ENCODE results near the gene SBF2.
"Not testable (repeated sequence)": the region's sequence is repeated elsewhere in the genome, so short reads cannot be mapped to it uniquely, and the experiment has no call there.

SBF2 gene

DNA sequence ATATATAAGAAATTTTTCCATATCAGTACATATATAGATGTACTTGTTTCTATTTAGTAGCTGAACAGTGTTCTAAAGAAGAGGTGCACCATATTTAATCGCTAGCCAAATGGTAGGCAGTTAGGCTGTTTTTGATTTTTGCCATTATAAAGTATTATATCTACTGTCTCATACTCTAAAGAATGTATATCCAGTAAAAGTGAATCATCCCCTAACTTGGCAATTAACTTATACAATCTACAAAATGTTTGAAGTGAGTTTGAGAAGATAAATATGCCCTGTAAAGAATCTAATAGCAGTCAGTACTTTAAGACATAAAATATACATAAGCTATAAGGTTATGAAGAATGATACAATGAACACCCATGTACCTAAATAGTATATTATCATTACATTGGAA, 338.6 kb downstream of the SBF2 start:
- no peak overlapping the region for H3K4me3 ChIP-seq (ENCODE audit: low read length)
- DNase-seq (ENCODE audit: low read depth) = no peak
- no peak for TF ChIP-seq CTCF (IDR thresholded peaks at IDR 0.05; ENCODE audit: insufficient read depth, low read depth, low read length, missing control alignments)

DNA sequence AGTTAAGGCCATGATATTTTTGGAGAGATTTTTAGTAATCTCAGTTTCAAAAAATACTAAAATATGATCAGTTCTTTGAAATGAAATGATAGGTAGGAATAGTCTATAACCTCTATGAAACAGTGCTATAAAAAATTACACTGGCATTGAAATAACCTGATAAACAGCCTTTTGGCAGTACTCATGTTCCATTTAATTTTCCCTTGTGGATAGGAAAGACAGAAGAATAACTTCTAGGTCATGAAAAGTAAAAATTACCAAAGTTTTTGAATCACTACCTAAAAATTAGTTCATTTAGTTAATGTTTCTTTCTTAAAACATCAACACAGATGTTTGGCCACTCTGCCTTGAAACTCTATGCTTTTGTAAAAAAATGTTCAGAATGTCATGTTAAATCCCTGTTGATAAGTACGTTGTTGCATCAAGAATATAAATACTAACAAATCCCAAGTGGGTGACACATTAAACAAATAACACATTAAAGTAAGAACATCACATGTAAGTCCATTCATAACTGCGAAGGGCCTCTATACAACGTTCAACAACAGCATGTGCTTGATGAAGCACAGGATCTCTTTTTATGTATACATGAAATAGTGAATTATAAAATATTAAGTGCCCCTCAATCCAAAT, 339.9 kb downstream of the SBF2 start:
- H3K4me3 ChIP-seq (ENCODE audit: low read length) = no peak overlapping the region
- no peak for DNase-seq (ENCODE audit: low read depth)
- no peak for TF ChIP-seq CTCF (IDR thresholded peaks at IDR 0.05; ENCODE audit: insufficient read depth, low read depth, low read length, missing control alignments)

DNA sequence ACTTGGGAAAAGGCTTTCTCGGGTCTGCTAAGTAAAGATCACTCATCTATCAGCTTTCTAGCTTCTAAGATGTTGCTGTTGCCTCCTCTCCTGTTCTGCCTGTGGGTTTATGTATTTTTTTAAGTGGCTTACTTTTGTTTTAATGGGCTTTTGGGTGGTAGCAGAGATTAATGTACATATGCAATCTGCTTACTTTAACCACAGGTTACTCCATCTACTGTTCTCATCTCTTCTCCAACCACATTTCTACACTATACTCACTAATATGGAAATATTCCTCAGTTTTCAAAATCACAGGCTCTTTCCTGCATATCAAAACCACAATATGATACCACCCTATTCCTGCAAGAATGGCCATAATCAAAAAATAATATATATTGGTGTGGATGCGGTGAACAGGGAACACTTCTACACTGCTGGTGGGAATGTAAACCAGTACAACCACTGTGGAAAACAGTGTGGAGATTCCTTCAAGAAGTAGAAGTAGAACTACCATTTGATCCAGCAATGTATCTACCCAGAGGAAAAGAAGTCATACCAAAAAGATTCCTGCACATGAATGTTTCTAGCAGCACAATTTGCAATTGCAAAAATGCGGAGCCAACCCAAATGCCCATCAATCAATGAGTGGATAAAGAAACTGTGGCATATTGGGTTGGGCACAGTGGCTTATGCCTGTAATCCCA, 341.4 kb downstream of the SBF2 start:
- DNase-seq (ENCODE audit: low read depth) = no peak
- no peak for TF ChIP-seq CTCF (IDR thresholded peaks at IDR 0.05; ENCODE audit: insufficient read depth, low read depth, low read length, missing control alignments)
- H3K4me3 ChIP-seq (ENCODE audit: low read length) = no peak overlapping the region

DNA sequence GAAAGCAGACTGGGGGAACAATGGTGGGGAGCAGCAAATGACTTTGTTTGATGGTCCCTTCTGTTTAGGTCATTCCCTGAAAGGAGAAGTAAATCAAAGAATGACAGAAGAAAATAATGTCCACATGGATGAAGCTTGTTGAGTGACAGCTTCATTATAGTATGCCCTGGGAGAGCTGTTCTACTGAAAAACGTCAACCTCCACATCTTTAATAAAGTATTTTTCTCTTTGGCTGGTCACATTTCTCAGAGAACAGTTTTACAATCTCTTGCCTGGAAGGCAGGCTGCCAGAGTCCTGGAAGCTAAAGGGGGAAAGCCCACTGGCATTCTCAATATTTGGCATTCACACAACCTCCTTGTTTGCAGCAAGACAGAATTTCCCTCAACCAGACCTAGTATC, 342.2 kb downstream of the SBF2 start:
- no peak overlapping the region for H3K4me3 ChIP-seq (ENCODE audit: low read length)
- TF ChIP-seq CTCF (IDR thresholded peaks at IDR 0.05; ENCODE audit: insufficient read depth, low read depth, low read length, missing control alignments) = no peak
- no peak for DNase-seq (ENCODE audit: low read depth)

- no peak for DNase-seq (ENCODE audit: low read depth)
- no peak overlapping the region for H3K4me3 ChIP-seq (ENCODE audit: low read length)
- TF ChIP-seq CTCF (IDR thresholded peaks at IDR 0.05; ENCODE audit: insufficient read depth, low read depth, low read length, missing control alignments) = no peak
Measured at GRCh38 chr11:9950462-9950861, 343.6 kb downstream of the SBF2 start.

GRCh38 chr11:9947231-9947864, 346.7 kb downstream of the SBF2 start:
- TF ChIP-seq CTCF (IDR thresholded peaks at IDR 0.05; ENCODE audit: insufficient read depth, low read depth, low read length, missing control alignments) = no peak
- no peak overlapping the region for H3K4me3 ChIP-seq (ENCODE audit: low read length)
- no peak for DNase-seq (ENCODE audit: low read depth)

GRCh38 chr11:9945680-9946079, 348.3 kb downstream of the SBF2 start:
- DNase-seq (ENCODE audit: low read depth); H3K4me3 ChIP-seq (ENCODE audit: low read length): not testable (repeated sequence)
